Naive thymus-derived CD4-positive, alpha-beta T cell (primary cell): Measurements from ENCODE around the gene LTB4R. TPM values are rescaled to one million over a fixed set of nuclear protein-coding genes. Genes with fewer than 3 reads are reported as not detected.

Source experiments
- ATAC-seq: fragments of 150-1000 bp; cut with Tn5 transposase; 2 replicates; pipeline ENCODE4 v1.10.0; 2021; ENCODE audit warnings: mild to moderate bottlenecking, moderate library complexity
- CTCF ChIA-PET: fragments of 350-600 bp; sonication (Branson Sonifier 250); formaldehyde crosslinking; loops from one replicate; lab custom pipeline; 2021; ENCODE audit warnings: antibody characterized with exemption; lab: Charles Lee
- POLR2A ChIA-PET: fragments of 350-600 bp; sonication (Branson Sonifier 250); formaldehyde crosslinking; loops from one replicate; lab custom pipeline; 2021; ENCODE audit warnings: antibody characterized with exemption, inconsistent platforms; lab: Charles Lee
- DNase-seq, 9 donors: peaks; one replicate each; pipeline versions ENCODE4 v3.0.0 to v3.0.0-alpha.2; 2020 to 2022; ENCODE audit warnings: mixed read lengths in 1 of 9
- H3K27ac ChIP-seq: one replicate; pipeline ENCODE4 v1.7.0; 2013; ENCODE audit warnings: mild to moderate bottlenecking, low read depth, low read length, moderate library complexity
- H3K27me3 ChIP-seq, 2 donors: one replicate each; pipeline ENCODE4 v1.7.0; 2013; ENCODE audit warnings: low read length in 2 of 2, mild to moderate bottlenecking in 2 of 2, moderate library complexity in 2 of 2; ENCODE audit not compliant: control insufficient read depth in 2 of 2, insufficient read depth in 2 of 2
- H3K36me3 ChIP-seq, 3 experiments: 1 replicate in 2 of 3; 2 replicates in 1 of 3; pipeline ENCODE4 v1.7.0; 2013; ENCODE audit warnings: low read length in 3 of 3, mild to moderate bottlenecking in 3 of 3, moderate library complexity in 1 of 3; ENCODE audit not compliant: insufficient read depth in 3 of 3, control insufficient read depth in 2 of 3
- H3K4me1 ChIP-seq, 2 donors: one replicate each; pipeline ENCODE4 v1.7.0; 2013; ENCODE audit warnings: low read length in 2 of 2, mild to moderate bottlenecking in 2 of 2, moderate library complexity in 1 of 2; ENCODE audit not compliant: control insufficient read depth in 2 of 2, insufficient read depth in 2 of 2
- H3K4me3 ChIP-seq: 2 replicates; pipeline ENCODE4 v1.7.0; 2013; ENCODE audit warnings: mild to moderate bottlenecking, low read length
- H3K9me3 ChIP-seq, 3 experiments: 1 replicate in 2 of 3; 2 replicates in 1 of 3; pipeline ENCODE4 v1.7.0; 2013; ENCODE audit warnings: low read length in 3 of 3; ENCODE audit not compliant: control insufficient read depth in 2 of 3
- H3K27ac Mint-ChIP-seq, 9 donors: one replicate each; pipeline ENCODE4 v1.8.0; 2020 to 2022; ENCODE audit warnings: mixed read lengths in 9 of 9, mild to moderate bottlenecking in 8 of 9, moderate library complexity in 5 of 9, inconsistent platforms in 2 of 9
- H3K27me3 Mint-ChIP-seq, 5 donors: one replicate each; pipeline ENCODE4 v1.8.0; 2021 to 2022; ENCODE audit warnings: mixed read lengths in 5 of 5, mild to moderate bottlenecking in 1 of 5
- H3K36me3 Mint-ChIP-seq, 5 donors: one replicate each; pipeline ENCODE4 v1.8.0; 2020 to 2022; ENCODE audit warnings: mixed read lengths in 5 of 5, mild to moderate bottlenecking in 3 of 5, inconsistent platforms in 1 of 5
- H3K4me1 Mint-ChIP-seq, 7 donors: one replicate each; pipeline ENCODE4 v1.8.0; 2020 to 2022; ENCODE audit warnings: mixed read lengths in 7 of 7, mild to moderate bottlenecking in 3 of 7, inconsistent platforms in 1 of 7
- H3K4me3 Mint-ChIP-seq, 10 donors: one replicate each; pipeline ENCODE4 v1.8.0; 2020 to 2022; ENCODE audit warnings: mild to moderate bottlenecking in 10 of 10, mixed read lengths in 10 of 10, moderate library complexity in 6 of 10, inconsistent platforms in 2 of 10
- H3K9me3 Mint-ChIP-seq, 11 donors: one replicate each; pipeline ENCODE4 v1.8.0; 2020 to 2022; ENCODE audit warnings: mixed read lengths in 11 of 11, mild to moderate bottlenecking in 4 of 11, inconsistent platforms in 1 of 11, moderate library complexity in 1 of 11
- intact Hi-C, 2 donors: fragments of 100-400 bp; cut with micrococcal nuclease; formaldehyde crosslinking; loops; one replicate each; pipeline ENCODE4 v1.15.1; 2023
- polyA plus RNA-seq, 2 donors: library from polyadenylated mRNA; unstranded; fragments of 300-500 nt; fragmentation: Illumina TruSeq; gene quantifications; one replicate each; pipeline ENCODE4 v1.2.3, GENCODE V29; 2021
- total RNA-seq, 6 experiments: library from RNA in 5 of 6; stranded (reverse) in 5 of 6; gene quantifications; 1 replicate in 5 of 6; 2 replicates in 1 of 6; pipeline ENCODE4 v1.2.3 and lab custom pipeline; 2021 to 2026

The LTB4R gene
- total and polyA plus RNA-seq, 7 experiments from 2014 or later: 9.1 to 28.8 (median 14.2) TPM

DNA sequence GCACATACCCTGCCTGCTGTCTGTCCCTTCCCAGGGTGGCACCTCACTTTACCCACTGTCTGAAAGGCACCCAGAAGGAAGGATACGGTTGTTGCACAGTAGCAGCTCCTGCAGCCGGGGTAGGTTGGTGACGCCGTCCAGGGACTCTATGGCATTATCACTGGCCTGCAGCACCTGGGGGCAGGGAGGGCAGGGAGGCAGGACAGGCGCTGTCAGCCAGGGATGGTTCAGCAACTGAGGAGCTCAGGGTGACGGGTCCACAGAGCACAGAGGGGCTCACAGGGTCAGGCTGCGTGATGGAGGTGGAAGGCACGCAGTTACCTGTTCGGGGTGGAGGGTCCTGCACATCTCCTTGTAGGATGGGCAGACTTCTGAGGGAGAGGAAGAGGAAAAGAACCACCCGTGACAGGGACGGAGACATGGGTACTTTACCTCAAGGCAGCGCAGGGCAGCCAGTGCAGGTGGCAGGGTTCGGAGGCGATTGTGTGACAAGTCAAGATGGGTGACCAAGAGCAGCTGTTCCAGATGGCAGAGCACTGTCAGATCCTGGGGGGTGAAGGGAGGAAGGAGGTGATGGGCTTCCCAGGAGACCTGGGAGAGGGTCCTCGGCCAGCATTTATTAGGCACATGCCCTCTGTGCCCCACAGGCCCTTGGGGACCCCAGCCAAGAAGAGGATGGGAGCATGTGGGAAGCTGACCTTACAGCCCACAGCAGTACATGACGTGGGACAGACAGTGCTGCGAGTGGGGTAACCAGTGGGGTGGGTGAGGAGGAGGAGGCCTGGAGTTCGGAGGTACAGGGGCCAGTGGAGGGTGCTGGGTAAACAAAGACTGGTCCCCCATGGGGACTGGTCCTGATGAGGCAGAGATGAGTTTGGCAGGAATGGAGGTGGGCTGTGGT, 44.7 kb upstream of the LTB4R start:
- H3K4me3 Mint-ChIP-seq: peak overlapping the region in 1 of 10 donors; percentile 39
- CTCF ChIA-PET: interaction anchor here (1.3 kb wide), 1 partner anchor 71 kb away, joined by 3 read pairs; no protein-coding TSS in a partner anchor

DNA sequence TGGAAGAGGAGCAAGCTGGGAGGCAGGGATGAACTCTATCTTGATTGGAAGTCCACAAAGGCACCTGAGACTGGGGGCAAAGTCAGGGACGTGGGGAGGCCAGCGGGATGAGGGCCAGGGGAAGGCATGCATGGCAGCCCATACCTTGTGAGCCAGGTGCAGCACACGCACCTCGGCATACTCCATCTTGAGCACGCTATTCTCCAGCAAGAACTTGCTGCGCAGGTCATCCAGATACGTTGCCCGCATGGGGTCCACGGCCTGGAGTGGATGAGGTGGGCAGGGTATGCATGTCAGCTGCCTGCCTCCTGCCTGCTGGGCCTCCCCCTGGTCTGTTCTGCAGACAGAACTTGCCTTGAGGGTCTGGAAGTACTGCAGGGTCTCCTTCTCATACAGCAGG, 43.8 kb upstream of the LTB4R start:
- H3K9me3 Mint-ChIP-seq: no peaks in the 10 kb centered on the region
- ATAC-seq (no peak), DNase-seq (no peak)
- H3K27ac Mint-ChIP-seq: no peak overlapping the region
- peaks cover 8 to 28% (median 21%) of the 10 kb centered on the region in 7 donors for H3K4me1 Mint-ChIP-seq
- peaks cover 8 to 14% of the 10 kb centered on the region in 2 donors for H3K4me1 ChIP-seq
- no peaks in the 10 kb centered on the region for H3K27me3 Mint-ChIP-seq
- H3K9me3 ChIP-seq: no peaks in the 10 kb centered on the region
- H3K4me3 ChIP-seq: no peak overlapping the region
- peaks cover 0 to 63% (median 0%) of the 10 kb centered on the region in 3 experiments for H3K36me3 ChIP-seq
- peaks cover 6 to 27% (median 15%) of the 10 kb centered on the region in 5 donors for H3K36me3 Mint-ChIP-seq
- H3K27ac ChIP-seq: no peak overlapping the region
- intact Hi-C loops: no loop called here
- no peaks in the 10 kb centered on the region for H3K27me3 ChIP-seq
- ChIA-PET CTCF (no interaction called here), POLR2A (no interaction called here)
- H3K4me3 Mint-ChIP-seq: peak overlapping the region in 1 of 10 donors; percentile 48

More for the DNA sequence above, 44.7 kb upstream of the LTB4R start:
- peaks cover 6 to 29% (median 15%) of the 10 kb centered on the region in 5 donors for H3K36me3 Mint-ChIP-seq
- peak overlapping the region in 3 of 9 donors; percentile 18 to 73 (median 41) for H3K27ac Mint-ChIP-seq
- H3K27me3 ChIP-seq: no peaks in the 10 kb centered on the region
- H3K4me1 ChIP-seq: peaks cover 0 to 7% of the 10 kb centered on the region in 2 donors
- intact Hi-C loops: no loop called here
- ATAC-seq: no peak
- H3K36me3 ChIP-seq: peaks cover 0 to 63% (median 0%) of the 10 kb centered on the region in 3 experiments
- no peaks in the 10 kb centered on the region for H3K9me3 Mint-ChIP-seq
- H3K4me1 Mint-ChIP-seq: peaks cover 0 to 19% (median 12%) of the 10 kb centered on the region in 7 donors
- H3K9me3 ChIP-seq: no peaks in the 10 kb centered on the region
- no peak overlapping the region for H3K4me3 ChIP-seq
- H3K27ac ChIP-seq: no peak overlapping the region
- no peak for DNase-seq
- no peaks in the 10 kb centered on the region for H3K27me3 Mint-ChIP-seq
- POLR2A ChIA-PET: interaction anchor here (0.5 kb wide), 1 partner anchor 1710 kb away, joined by 3 read pairs; no protein-coding TSS in a partner anchor

DNA sequence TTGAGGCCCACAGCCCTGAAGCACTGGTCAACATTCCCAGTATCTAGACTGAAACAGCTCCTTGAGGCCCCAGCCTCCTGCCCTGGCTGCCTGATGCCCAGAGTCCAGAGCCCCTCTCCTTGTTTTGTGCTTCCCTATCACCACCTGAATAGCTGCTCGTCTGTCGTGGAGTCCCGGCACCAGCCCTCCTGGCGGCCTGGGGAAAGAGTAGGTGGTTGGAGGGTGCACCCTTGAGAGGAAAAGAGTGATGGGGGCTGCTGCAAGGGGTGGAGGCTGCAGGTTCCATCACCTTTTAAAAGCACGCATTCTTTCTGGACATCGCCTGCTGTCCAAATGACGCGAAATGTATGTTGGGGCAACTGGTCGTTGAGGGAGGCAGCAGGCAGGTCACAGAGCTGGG, 43.1 kb upstream of the LTB4R start:
- Mint-ChIP-seq H3K27me3 (no peaks in the 10 kb centered on the region), H3K9me3 (no peaks in the 10 kb centered on the region), H3K27ac (no peak overlapping the region), H3K4me3 (no peak overlapping the region), H3K4me1 (peaks cover 12 to 34% (median 27%) of the 10 kb centered on the region in 7 donors), H3K36me3 (peaks cover 6 to 26% (median 15%) of the 10 kb centered on the region in 5 donors)
- Histone ChIP-seq H3K9me3 (no peaks in the 10 kb centered on the region), H3K4me3 (no peak overlapping the region), H3K27ac (no peak overlapping the region), H3K27me3 (no peaks in the 10 kb centered on the region), H3K36me3 (peaks cover 0 to 63% (median 0%) of the 10 kb centered on the region in 3 experiments), H3K4me1 (peaks cover 12 to 17% of the 10 kb centered on the region in 2 donors)
- ATAC-seq: no peak
- DNase-seq: no peak
- CTCF ChIA-PET: interaction anchor here (0.6 to 1.2 kb wide), 3 partner anchors 25 to 29 kb away, joined by 3 to 4 read pairs (median 4); partner anchors contain the start of gene TINF2
- POLR2A ChIA-PET: interaction anchor here (1.3 to 4.8 kb wide), 2 partner anchors 25 to 55 kb away, joined by 3 to 87 read pairs; partner anchors contain the start of genes CHMP4A and TINF2
- intact Hi-C loops: no loop called here

DNA sequence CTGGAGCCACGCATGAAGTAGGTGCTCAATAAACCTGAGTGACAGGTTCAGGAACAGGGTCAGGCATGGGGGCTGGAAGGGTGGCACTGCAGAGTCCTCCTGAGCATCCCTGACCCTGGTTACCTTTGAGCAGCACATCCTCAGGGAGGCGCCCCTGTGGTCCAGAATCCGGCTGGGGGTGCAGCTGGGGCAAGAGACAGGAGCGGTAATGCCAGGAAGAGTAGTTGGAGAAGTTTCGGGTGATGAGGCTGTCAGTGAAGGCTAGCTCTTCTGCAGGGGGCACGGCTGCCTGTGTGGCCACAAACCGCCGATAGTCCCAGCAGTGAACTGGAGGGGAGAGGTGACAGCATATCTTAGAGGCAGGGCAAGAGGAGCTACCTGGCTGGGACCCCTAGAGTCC, 41.9 kb upstream of the LTB4R start:
- Mint-ChIP-seq H3K9me3 (no peaks in the 10 kb centered on the region), H3K27me3 (no peaks in the 10 kb centered on the region), H3K36me3 (peaks cover 6 to 26% (median 15%) of the 10 kb centered on the region in 5 donors), H3K4me1 (peaks cover 23 to 46% (median 38%) of the 10 kb centered on the region in 7 donors), H3K27ac (peak overlapping the region in 2 of 9 donors; percentile 21 to 46), H3K4me3 (peak overlapping the region in 4 of 10 donors; percentile 25 to 93 (median 35))
- Histone ChIP-seq H3K27me3 (no peaks in the 10 kb centered on the region), H3K36me3 (peaks cover 0 to 53% (median 0%) of the 10 kb centered on the region in 3 experiments), H3K4me3 (no peak overlapping the region), H3K4me1 (peaks cover 17 to 21% of the 10 kb centered on the region in 2 donors), H3K9me3 (no peaks in the 10 kb centered on the region), H3K27ac (no peak overlapping the region)
- ChIA-PET POLR2A (interaction anchor here (1.2 to 4.8 kb wide), 5 partner anchors 27 to 56 kb away, joined by 3 to 87 read pairs (median 37); partner anchors contain the start of genes CHMP4A, DHRS1, LTB4R and LTB4R2), CTCF (interaction anchor here (1.2 to 4.0 kb wide), 3 partner anchors 26 to 64 kb away, joined by 4 to 24 read pairs (median 9); partner anchors contain the start of gene TINF2)
- DNase-seq: no peak
- intact Hi-C loops: no loop called here
- ATAC-seq: no peak

DNA sequence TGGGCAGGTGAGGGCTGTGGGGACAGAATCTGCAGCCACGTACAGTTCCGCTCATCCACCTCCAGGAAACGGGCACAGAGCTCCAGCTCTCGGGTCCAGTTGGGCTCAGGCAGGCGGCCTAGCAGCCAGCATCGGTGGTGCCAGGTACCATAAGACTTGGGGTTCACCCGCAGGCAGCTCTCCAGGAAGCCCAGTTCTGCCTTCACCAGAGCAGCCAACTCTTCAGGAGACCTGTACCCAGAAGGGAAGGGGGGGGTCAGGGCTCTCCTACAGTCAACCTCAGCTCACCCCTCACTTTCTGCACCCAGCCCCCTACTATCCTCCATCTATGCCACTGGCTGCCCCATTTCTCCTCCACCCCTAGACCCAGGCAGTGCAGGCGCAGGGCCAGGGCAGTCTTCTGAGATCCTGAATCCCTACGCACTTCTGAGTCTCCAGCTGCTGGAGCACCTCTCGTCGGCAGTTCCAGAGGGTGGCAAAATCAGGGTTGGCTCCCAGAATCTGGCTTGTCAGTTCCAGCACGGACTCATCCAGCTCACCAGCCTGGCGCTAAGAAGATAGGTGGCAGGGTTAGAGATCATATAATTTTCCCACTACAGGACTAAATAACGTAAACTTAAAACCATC, 41.3 kb upstream of the LTB4R start:
- ChIA-PET POLR2A (interaction anchor here (0.6 to 4.8 kb wide), 14 partner anchors 9 to 160 kb away, joined by 3 to 87 read pairs (median 6); partner anchors contain the start of genes CHMP4A, DHRS1, EMC9 and KHNYN), CTCF (interaction anchor here (1.1 to 4.0 kb wide), 5 partner anchors 27 to 63 kb away, joined by 3 to 24 read pairs (median 9); partner anchors contain the start of gene TINF2)
- no peak for ATAC-seq
- Mint-ChIP-seq H3K9me3 (no peaks in the 10 kb centered on the region), H3K4me3 (peak overlapping the region; percentile 79 to 95 (median 92)), H3K36me3 (peaks cover 6 to 23% (median 15%) of the 10 kb centered on the region in 5 donors), H3K27ac (peak overlapping the region in 8 of 9 donors; percentile 77 to 100 (median 96)), H3K4me1 (peaks cover 25 to 47% (median 40%) of the 10 kb centered on the region in 7 donors), H3K27me3 (no peaks in the 10 kb centered on the region)
- DNase-seq: no peak
- intact Hi-C loops: loop anchor here (2.0 to 5.0 kb wide), 3 partner anchors 42 to 703 kb away; partner anchors contain the start of genes AP1G2 (in 1 of the 2), LTB4R (in 1 of the 2) and LTB4R2 (in 1 of the 2)
- Histone ChIP-seq H3K27me3 (no peaks in the 10 kb centered on the region), H3K9me3 (no peaks in the 10 kb centered on the region), H3K4me3 (no peak overlapping the region), H3K4me1 (peaks cover 17 to 23% of the 10 kb centered on the region in 2 donors), H3K36me3 (peaks cover 0 to 47% (median 0%) of the 10 kb centered on the region in 3 experiments), H3K27ac (peak overlapping the region; percentile 98)
